GM18909 (cell line): Measurements from ENCODE around the gene MEIS1.
"Not testable (repeated sequence)": the region's sequence is repeated elsewhere in the genome, so short reads cannot be mapped to it uniquely, and the experiment has no call there.

Experiments used
- ATAC-seq: cut with Tn5 transposase; IDR thresholded peaks from one replicate; pipeline ENCODE4 v1.9.1; 2021; ENCODE audit warnings: mild to moderate bottlenecking; ENCODE audit not compliant: unreplicated experiment, poor library complexity

The MEIS1 gene

DNA sequence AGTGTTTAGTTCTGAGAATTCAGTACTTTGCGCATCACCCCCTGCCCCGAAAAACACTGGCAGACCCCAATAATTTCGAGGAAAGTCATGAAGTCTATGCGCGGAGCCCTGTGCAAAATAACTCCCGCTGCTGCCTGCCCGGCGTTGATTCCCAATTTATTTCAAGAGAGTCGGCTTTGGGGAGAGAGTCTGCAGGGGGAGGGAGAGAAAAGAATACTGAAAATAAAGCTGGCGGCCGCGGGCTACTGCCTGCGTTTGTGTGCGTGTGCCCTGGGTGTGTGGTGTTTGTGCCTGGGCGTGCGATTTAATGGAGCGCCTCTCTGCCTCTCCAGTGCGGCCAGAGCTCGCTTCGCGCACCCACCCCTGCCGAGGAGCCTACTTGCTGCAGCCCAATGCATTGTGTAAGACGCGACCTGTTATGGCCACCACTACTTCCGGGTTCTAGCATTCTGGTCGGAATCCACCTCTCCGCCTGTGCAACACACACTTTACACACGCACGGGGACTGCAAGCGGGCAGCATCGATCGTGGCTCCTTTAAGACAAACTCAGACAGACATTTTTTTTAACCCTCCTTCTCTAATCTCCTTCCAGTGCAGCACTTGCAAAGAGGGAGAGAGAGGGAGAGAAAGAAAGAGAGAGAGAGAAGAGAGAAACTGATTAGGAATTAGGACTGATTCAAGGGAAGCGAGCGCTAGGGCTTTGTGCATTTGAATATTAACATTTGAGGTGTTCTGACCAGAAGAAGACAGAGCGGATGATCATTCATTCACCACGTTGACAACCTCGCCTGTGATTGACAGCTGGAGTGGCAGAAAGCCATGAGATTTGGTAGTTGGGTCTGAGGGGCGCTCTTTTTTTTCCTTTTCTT, at the start of gene MEIS1:
TSS of gene MEIS1 (plus strand) at position 447 of the 870 bp plus-strand sequence. CDS start 732 bp downstream, outside the sequence.
- ATAC-seq, result peak; percentile 83

DNA sequence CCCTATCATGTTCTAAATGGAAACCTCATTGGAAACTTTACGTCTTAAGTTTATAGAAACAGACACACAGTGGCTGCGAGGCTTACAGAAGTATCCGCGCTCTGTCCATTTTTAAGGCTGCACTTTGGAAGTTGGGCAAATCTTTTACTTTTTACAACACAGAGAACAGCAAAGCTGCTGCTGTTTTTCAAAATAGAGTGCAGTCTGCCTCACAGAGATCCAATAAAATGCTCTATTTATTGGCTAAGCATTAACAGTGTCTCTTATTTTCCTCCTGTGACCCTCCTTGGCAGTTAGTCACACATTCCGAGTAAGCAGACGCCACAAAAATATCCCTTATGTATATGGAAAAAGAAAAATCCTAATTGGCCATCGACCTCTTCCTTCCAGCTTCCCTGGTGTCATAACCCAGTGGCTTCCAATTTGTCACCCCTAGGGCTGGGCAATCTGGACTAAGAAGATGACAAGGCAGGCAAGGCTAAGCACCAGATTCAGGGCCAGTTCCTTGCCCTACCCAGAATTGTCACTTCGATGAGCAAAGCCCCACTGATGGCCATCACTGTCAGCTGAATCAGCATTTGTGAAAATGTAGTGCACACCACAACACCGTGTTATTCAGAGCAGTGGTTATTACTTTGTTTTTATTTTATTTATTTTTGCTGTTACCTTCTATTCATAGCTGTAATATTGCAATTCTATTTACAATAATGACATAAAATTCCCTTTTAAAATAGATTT, 47.7 kb upstream of the MEIS1 start:
- ATAC-seq, result no peak

- no peak for ATAC-seq
Observed at GRCh38 chr2:66389651-66390131, 45.2 kb upstream of the MEIS1 start.

- no peak for ATAC-seq
Observed at GRCh38 chr2:66390152-66390551, 44.8 kb upstream of the MEIS1 start.

DNA sequence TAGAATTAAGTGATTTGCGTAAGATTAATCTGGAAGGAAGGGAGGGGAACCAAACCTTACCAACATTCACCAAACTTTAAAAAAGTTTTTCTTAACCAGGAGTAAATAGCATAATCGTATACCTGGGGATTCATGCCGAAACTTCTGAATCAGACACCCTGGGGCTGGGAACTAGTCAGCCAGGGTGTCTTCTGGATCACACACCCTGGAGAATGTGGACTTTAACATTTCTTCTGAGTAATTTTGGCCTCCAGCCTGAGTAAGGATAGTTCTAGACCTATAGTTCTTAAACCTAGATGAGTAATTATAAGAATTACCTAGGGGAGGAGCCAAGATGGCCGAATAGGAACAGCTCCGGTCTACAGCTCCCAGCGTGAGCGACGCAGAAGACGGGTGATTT, 44.1 kb upstream of the MEIS1 start:
- no peak for ATAC-seq

- not testable (repeated sequence) for ATAC-seq
Observed at GRCh38 chr2:66391240-66391639, 43.7 kb upstream of the MEIS1 start.

GRCh38 chr2:66405473-66405872, 29.5 kb upstream of the MEIS1 start:
- no peak for ATAC-seq

- ATAC-seq, result no peak
Observed at GRCh38 chr2:66408905-66409304, 26.0 kb upstream of the MEIS1 start.

GRCh38 chr2:66412874-66413273, 22.1 kb upstream of the MEIS1 start:
- no peak for ATAC-seq

GRCh38 chr2:66414896-66415295, 20.0 kb upstream of the MEIS1 start:
- no peak for ATAC-seq

GRCh38 chr2:66418381-66418780, 16.5 kb upstream of the MEIS1 start:
- ATAC-seq, result no peak

DNA sequence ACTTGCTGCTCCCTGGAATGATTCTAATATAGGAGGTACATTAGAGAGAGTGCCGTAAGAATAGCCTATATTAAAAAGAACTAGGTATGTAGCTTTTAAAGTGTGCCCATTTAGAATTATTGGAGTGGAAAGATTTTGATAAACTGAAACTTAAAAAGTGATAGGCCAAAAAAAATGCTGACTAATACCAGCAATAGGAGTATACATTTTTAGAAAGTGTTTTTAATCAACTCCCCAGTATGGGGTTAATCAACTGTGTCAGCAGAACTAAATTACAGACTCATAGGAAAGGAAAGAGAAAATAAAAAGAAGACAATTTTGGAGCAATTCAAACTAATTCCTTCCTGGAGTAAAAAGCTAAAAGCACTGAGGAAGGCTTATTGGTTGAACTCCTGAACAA, 13.3 kb upstream of the MEIS1 start:
- ATAC-seq, result no peak

GRCh38 chr2:66423391-66424124, 11.4 kb upstream of the MEIS1 start:
- ATAC-seq, result no peak

- ATAC-seq, result no peak
Observed at GRCh38 chr2:66426244-66427111, 8.4 kb upstream of the MEIS1 start.

- ATAC-seq, result no peak
Observed at GRCh38 chr2:66427300-66427699, 7.6 kb upstream of the MEIS1 start.

GRCh38 chr2:66428986-66429612, 5.8 kb upstream of the MEIS1 start:
- no peak for ATAC-seq

DNA sequence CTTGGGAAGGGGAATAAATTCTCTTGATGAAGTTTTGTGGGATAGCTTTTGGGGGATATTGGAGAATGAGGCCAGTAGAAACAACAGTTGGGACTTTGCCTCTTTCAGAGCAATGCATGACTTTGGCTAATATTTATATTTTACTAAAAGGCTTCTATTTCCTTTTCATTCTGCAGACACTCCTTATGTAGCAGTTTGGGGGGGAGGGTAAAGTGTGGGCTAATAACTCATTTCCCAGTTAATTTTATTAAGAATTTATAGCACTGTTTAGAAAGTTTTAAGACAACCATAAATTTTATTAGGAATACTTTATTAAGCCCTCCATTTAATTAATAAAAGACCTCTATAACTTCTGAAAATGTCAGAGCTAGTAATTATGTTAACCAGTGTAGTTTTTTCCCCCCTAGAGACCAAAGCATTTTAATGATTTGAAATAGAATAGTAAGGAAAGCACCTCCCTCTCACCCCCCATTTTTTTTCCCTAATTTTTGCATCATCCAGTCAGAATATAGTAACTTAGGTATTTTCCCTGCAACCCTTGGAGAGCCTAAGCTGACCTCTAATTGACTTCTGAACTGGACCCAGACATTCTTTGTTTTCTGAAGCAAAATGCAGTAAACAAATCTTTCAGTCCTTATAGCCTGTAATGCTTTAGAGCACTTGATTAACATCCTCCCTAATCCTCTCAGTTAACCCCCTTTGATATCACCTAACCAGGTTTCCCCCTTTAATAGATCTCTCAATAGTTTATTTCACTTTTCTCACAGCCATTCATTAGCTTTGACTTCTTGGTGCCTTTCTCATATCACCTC, 5.0 kb upstream of the MEIS1 start:
- no peak for ATAC-seq

- ATAC-seq, result no peak
Observed at GRCh38 chr2:66430505-66431273, 4.2 kb upstream of the MEIS1 start.
